ENCODE data around the gene FNDC3B. TPM values are rescaled to one million over a fixed set of nuclear protein-coding genes. Genes with fewer than 3 reads are reported as not detected.

FNDC3B gene
- total RNA-seq, 1 donor, result 221 TPM

DNA sequence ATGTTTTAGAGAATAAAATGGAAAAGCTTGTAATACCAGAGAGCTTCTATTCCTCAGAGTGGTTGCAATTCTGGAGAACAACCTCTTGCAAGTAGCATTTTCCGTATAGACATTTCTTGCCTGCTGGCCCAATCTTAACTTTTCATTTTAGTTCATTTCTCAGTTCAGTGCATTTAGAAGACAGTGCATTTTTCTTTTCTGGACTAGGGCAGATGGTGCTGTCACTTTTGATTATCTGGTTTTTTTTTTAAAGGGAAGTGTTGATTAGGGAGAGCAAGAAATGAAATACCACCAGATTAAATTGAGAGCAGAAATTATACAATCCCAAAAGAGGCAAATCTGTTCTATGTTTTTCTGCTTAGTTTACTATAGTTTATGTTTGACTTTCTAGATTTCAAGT is 236.2 kb downstream of the FNDC3B start:
- DNase-seq (ENCODE audit: low read depth), result no peak
- TF ChIP-seq, protein P1, sequence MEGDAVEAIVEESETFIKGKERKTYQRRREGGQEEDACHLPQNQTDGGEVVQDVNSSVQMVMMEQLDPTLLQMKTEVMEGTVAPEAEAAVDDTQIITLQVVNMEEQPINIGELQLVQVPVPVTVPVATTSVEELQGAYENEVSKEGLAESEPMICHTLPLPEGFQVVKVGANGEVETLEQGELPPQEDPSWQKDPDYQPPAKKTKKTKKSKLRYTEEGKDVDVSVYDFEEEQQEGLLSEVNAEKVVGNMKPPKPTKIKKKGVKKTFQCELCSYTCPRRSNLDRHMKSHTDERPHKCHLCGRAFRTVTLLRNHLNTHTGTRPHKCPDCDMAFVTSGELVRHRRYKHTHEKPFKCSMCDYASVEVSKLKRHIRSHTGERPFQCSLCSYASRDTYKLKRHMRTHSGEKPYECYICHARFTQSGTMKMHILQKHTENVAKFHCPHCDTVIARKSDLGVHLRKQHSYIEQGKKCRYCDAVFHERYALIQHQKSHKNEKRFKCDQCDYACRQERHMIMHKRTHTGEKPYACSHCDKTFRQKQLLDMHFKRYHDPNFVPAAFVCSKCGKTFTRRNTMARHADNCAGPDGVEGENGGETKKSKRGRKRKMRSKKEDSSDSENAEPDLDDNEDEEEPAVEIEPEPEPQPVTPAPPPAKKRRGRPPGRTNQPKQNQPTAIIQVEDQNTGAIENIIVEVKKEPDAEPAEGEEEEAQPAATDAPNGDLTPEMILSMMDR (IDR thresholded peaks at IDR 0.05; ENCODE audit: insufficient read depth, low read depth, low read length), result no peak
- H3K4me3 ChIP-seq (ENCODE audit: low read depth, low read length), result no peak overlapping the region

DNA sequence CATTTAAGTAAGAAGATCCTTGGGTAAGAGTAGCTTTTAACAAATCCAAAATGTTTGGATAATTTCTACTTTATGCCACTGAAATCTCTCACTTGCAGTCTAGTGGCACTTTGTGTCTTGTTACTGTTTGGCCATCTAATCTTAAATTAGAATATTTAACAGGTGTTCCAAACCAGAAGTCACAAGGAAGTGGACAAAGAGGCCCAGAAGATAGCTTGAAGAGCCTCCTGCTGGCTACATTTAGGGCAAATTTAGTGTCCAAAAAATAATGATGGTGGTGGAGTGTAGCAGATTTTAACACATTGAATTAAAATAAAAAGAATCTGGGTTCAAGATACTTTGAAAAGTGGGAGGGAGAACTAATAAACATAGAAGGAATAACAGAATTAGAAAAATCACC is 236.7 kb downstream of the FNDC3B start:
- no peak for DNase-seq (ENCODE audit: low read depth)
- TF ChIP-seq, protein P1 (IDR thresholded peaks at IDR 0.05; ENCODE audit: insufficient read depth, low read depth, low read length), result no peak
- no peak overlapping the region for H3K4me3 ChIP-seq (ENCODE audit: low read depth, low read length)

DNA sequence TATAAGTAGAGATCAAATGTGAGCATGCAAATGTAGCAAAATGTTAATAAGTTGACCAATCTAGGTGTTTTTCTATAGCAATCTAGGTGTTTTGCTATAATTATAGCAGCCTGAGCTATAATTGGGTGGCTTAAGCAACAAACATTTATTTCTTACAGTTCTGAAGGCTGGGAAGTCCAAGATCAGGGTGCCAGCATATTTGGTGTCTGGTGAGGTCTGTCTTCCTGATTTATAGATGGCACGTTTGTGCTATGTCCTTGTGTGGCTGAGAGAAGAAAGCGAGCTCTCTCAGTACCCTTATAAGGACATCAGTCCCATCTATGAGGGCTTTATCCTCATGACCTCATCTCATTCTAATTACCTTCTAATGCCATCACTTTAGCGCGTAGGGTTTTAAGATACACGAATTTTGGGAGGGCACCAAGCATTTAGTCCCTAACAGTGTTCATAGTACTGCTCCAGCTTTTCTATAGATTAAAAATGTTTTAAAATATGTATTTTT is 237.8 kb downstream of the FNDC3B start:
- TF ChIP-seq, protein P1 (IDR thresholded peaks at IDR 0.05; ENCODE audit: insufficient read depth, low read depth, low read length), result no peak
- DNase-seq (ENCODE audit: low read depth), result no peak
- H3K4me3 ChIP-seq (ENCODE audit: low read depth, low read length), result no peak overlapping the region

DNA sequence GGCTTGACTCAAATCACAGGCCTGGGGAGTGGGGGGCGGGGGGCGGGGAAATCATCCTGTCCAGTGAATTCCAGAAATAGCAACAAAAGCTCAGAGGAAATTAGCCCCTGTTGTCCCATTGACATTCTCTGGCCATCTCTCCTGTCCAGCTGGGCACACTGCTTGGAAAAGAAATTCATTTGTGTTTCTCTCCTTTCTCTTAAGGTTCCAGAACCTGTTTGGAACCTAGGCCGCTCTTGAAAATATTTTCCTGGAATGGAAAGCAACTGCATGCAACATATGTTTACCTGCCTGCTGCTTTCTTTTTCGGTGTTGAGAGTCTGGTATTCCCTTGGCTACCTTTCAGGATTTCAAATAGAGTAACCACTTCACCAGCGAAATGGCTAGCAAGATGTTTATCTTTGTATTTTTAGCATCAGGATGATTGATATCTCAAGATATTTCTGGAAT is 239.8 kb downstream of the FNDC3B start:
- no peak overlapping the region for H3K4me3 ChIP-seq (ENCODE audit: low read depth, low read length)
- DNase-seq (ENCODE audit: low read depth), result no peak
- TF ChIP-seq, protein P1 (IDR thresholded peaks at IDR 0.05; ENCODE audit: insufficient read depth, low read depth, low read length), result no peak

DNA sequence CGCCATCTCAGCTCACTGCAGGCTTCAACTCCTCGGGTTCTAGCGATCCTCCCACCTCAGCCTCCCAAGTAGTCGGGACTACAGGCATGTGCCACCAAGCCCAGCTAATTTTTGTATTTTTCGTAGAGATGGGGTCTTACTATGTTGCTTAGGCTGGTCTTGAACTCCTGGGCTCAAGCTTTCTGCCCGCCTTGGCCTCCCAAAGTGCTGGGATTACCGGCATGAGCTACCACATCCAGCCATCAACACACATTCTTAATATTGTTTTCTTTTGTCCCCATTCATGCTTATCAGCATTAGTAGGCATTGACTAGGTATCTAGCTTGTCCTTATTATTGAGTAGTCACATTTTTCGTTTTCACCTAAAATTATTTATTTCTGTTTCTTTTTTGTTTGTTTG is 240.6 kb downstream of the FNDC3B start:
- DNase-seq (ENCODE audit: low read depth), result no peak
- H3K4me3 ChIP-seq (ENCODE audit: low read depth, low read length), result no peak overlapping the region
- TF ChIP-seq, protein P1 (IDR thresholded peaks at IDR 0.05; ENCODE audit: insufficient read depth, low read depth, low read length), result no peak

DNA sequence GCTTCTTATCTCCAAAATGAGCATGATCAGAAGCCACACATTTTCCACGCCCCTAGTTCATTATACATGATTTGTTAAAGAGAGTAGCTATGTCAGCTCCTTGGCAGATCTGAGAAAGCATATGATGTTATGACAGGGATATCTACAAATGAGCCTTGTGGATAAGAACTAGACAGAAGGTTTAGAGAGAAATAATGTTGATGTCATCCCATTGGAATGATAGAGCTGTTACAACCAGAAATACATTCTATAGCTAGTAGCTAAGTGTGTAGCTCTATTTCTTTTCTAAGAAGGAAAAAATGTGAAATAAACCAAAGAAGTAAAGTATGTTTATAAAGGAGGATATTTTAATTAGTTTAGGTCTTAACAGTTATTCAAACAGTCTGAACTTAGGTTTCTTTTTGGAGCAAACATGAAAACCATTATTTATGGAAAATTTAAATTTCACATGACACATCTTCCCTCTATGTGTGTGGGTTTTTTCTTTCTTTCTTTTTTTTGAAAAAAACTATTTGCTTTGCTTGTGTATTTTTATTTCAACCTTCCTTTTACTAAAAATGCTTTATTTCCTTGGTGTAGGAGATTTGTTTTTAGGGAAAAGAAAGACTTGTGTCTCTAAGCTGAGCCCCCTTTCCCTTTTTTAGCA is 241.2 kb downstream of the FNDC3B start:
- no peak overlapping the region for H3K4me3 ChIP-seq (ENCODE audit: low read depth, low read length)
- TF ChIP-seq, protein P1 (IDR thresholded peaks at IDR 0.05; ENCODE audit: insufficient read depth, low read depth, low read length), result no peak
- peak; percentile 86 for DNase-seq (ENCODE audit: low read depth)

DNA sequence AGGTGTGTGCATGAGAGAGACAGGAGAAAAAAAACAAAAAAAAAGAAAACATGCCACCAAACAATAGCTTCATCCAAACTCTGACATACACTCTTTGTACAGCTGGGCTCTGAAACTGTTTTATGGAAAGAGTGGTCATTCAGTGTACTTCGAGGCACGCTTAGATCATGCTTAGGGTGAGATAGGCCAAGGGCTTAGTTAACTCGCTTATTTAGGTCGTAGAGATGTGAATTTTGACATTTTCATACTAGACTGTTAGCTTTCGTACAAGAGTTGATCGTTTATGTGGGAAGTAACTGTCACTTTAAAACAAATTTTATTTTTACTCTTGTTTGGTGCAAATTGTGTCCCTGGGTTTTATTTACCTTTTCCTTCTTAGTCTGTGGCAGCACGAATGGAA is 242.5 kb downstream of the FNDC3B start:
- no peak overlapping the region for H3K4me3 ChIP-seq (ENCODE audit: low read depth, low read length)
- TF ChIP-seq, protein P1 (IDR thresholded peaks at IDR 0.05; ENCODE audit: insufficient read depth, low read depth, low read length), result no peak
- no peak for DNase-seq (ENCODE audit: low read depth)
